Activated naive CD8-positive, alpha-beta T cell treated with anti-CD3 and anti-CD28 coated beads, Interleukin-2, amount 50 U/mL, for 24 hours (primary cell): ENCODE measurements around the gene REV3L.
A peak's percentile ranks its signal among the peaks of the same experiment; 100 is the strongest.

Experiments
- ATAC-seq: fragments of 150-1000 bp; cut with Tn5 transposase; one replicate; pipeline ENCODE4 v1.10.0; 2021
- DNase-seq: peaks from one replicate; pipeline ENCODE4 v3.0.0; 2021
- H3K27ac Mint-ChIP-seq: one replicate; pipeline ENCODE4 v1.8.0; 2021; ENCODE audit warnings: mild to moderate bottlenecking, mixed read lengths
- H3K27me3 Mint-ChIP-seq: one replicate; pipeline ENCODE4 v1.8.0; 2021; ENCODE audit warnings: mixed read lengths
- H3K36me3 Mint-ChIP-seq: one replicate; pipeline ENCODE4 v1.8.0; 2021; ENCODE audit warnings: low read depth, mixed read lengths
- H3K4me1 Mint-ChIP-seq: one replicate; pipeline ENCODE4 v1.8.0; 2021; ENCODE audit warnings: mixed read lengths
- H3K4me3 Mint-ChIP-seq: one replicate; pipeline ENCODE4 v1.8.0; 2021; ENCODE audit warnings: mild to moderate bottlenecking, moderate library complexity, mixed read lengths
- H3K9me3 Mint-ChIP-seq: one replicate; pipeline ENCODE4 v1.8.0; 2021; ENCODE audit warnings: mixed read lengths

The REV3L gene, protein sequence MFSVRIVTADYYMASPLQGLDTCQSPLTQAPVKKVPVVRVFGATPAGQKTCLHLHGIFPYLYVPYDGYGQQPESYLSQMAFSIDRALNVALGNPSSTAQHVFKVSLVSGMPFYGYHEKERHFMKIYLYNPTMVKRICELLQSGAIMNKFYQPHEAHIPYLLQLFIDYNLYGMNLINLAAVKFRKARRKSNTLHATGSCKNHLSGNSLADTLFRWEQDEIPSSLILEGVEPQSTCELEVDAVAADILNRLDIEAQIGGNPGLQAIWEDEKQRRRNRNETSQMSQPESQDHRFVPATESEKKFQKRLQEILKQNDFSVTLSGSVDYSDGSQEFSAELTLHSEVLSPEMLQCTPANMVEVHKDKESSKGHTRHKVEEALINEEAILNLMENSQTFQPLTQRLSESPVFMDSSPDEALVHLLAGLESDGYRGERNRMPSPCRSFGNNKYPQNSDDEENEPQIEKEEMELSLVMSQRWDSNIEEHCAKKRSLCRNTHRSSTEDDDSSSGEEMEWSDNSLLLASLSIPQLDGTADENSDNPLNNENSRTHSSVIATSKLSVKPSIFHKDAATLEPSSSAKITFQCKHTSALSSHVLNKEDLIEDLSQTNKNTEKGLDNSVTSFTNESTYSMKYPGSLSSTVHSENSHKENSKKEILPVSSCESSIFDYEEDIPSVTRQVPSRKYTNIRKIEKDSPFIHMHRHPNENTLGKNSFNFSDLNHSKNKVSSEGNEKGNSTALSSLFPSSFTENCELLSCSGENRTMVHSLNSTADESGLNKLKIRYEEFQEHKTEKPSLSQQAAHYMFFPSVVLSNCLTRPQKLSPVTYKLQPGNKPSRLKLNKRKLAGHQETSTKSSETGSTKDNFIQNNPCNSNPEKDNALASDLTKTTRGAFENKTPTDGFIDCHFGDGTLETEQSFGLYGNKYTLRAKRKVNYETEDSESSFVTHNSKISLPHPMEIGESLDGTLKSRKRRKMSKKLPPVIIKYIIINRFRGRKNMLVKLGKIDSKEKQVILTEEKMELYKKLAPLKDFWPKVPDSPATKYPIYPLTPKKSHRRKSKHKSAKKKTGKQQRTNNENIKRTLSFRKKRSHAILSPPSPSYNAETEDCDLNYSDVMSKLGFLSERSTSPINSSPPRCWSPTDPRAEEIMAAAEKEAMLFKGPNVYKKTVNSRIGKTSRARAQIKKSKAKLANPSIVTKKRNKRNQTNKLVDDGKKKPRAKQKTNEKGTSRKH (N-terminal part only)

DNA sequence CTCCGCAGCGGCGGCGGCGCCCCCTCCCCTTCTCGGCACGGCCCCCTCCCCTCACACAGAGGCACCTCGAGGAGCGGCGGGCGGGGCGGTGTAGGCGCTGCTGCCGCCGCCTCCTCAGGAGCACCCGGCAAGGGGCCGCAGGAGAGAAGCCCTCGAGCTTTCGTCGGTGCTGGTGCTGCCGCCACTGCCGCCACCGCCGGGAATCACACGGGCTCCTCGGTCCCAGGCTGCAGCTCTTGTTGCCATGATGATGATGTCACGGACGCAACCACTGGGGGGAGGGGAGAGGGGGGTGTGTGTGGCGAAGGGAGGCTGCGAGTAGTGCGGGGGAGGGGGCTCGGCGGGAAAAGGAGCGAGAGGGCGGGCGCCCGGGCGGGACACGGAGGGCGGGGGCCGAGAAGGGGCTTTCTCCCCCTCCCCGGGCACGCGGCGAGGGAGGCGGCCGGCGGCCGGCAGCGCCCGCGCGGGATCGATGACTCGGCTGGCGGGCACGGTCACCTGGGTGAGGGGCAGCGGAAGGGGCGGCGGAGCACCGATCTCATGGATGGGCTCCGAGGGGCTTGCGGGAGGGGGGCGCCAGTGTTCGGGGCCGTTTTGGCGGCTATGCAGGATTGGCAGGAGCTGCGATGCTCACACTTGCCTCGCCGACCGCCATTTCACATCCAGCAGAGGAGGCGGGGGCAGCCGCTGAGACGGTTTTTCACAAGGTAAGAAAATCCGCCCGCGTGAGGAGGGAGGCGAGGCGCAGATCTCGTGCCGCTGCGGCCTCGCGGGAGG, at the start of gene REV3L:
Gene REV3L (minus strand): TSS at position 260 of the 777 bp plus-strand sequence. CDS start 330 bp downstream, outside the sequence.
- peak within 1 kb of the TSS; percentile 95 for H3K4me3 Mint-ChIP-seq
- no peaks in the 10 kb centered on the region for H3K27me3 Mint-ChIP-seq
- peaks cover 13% of the 10 kb centered on the region for H3K36me3 Mint-ChIP-seq
- H3K4me1 Mint-ChIP-seq, result peaks cover 57% of the 10 kb centered on the region
- ATAC-seq, result peak; percentile 51
- no peaks in the 10 kb centered on the region for H3K9me3 Mint-ChIP-seq
- H3K27ac Mint-ChIP-seq, result peak within 1 kb of the TSS; percentile 98
- DNase-seq, result peak; percentile 89

DNA sequence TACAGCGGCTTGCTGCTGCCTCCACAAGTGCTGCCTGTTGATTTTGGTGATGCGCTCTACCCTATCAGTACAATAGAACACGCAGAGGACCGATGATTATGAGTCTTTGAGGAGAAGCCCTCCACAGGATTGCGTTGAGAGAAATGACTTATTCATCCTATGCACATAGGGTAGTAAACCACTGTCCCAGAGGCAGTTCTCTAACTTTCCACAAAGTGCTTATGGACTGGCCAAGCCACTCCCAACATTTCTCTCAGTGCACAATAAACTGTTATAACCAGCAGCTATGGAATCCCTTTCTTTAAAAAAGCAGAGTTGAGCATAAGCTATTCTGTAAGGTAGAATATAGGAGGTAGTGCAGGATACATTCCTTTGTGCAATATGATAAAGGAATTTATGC, 48.2 kb upstream of the REV3L start:
- no peak for ATAC-seq
- no peaks in the 10 kb centered on the region for H3K36me3 Mint-ChIP-seq
- no peak for DNase-seq
- H3K4me1 Mint-ChIP-seq, result peaks cover 29% of the 10 kb centered on the region
- H3K27me3 Mint-ChIP-seq, result no peaks in the 10 kb centered on the region
- no peak overlapping the region for H3K4me3 Mint-ChIP-seq
- H3K9me3 Mint-ChIP-seq, result no peaks in the 10 kb centered on the region
- H3K27ac Mint-ChIP-seq, result no peak overlapping the region

DNA sequence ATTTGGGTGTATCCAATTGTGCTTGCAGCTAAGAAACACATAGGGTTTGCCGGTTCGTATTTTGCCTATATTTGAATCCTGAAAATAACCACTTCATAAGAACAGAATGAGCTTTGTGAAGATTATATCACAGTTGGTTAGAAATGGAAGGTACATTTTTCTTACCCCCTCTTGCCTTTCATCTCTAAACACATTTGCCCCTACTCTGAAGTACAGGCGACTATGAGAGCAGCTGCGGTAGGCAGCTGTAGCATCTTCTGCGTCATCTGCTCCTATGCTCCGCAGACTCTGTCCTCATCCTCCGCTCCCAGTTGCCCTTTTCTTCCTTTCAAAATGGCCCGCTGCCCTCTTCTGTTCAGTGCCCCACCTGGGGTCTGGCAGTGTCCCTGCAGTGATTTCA, 47.6 kb upstream of the REV3L start:
- Mint-ChIP-seq H3K27me3 (no peaks in the 10 kb centered on the region), H3K4me3 (no peak overlapping the region), H3K27ac (peak overlapping the region; percentile 28), H3K36me3 (no peaks in the 10 kb centered on the region), H3K4me1 (peaks cover 29% of the 10 kb centered on the region), H3K9me3 (no peaks in the 10 kb centered on the region)
- DNase-seq (no peak), ATAC-seq (no peak)

DNA sequence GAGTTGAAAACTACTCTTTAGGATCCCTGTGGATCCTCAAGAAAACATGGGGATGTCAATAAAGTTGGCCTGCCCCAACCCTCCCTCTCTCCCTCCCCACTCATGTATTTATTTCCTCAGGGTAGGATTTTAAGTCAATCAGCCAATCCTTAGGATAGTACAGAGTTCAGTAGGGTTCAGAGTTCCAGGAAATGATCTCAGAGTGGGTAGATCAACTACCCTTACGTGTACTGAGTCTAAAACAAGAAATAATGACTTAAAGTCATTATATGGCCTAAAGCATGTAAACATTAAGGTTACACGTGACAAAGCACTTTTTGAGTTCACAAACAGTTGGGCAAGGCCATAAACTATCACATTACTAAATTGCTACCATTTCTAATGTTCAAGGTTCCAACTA, 47.2 kb upstream of the REV3L start:
- Mint-ChIP-seq H3K27me3 (no peaks in the 10 kb centered on the region), H3K4me3 (no peak overlapping the region), H3K27ac (no peak overlapping the region), H3K36me3 (no peaks in the 10 kb centered on the region), H3K9me3 (no peaks in the 10 kb centered on the region), H3K4me1 (peaks cover 29% of the 10 kb centered on the region)
- ATAC-seq (no peak), DNase-seq (no peak)

DNA sequence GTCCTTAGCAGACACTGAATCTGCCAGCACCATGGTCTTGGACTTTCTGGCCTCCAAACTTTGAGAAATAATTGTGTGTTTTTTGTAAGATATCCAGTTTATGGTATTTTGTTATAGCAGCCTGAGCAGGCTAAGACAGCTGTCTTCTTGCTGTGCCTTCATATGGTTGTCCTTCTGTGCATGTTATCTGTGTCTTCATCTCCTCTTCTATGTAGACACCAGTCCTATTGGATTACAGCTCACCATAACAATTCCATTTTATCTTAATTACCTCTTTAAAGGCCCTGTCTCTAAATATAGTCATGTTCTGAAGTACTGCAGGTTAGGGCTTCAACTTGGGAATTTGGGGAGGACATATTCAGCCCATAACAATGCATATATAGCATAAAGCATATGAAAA, 44.3 kb upstream of the REV3L start:
- Mint-ChIP-seq H3K27ac (no peak overlapping the region), H3K4me1 (peaks cover 27% of the 10 kb centered on the region), H3K27me3 (no peaks in the 10 kb centered on the region), H3K9me3 (no peaks in the 10 kb centered on the region), H3K4me3 (no peak overlapping the region), H3K36me3 (no peaks in the 10 kb centered on the region)
- ATAC-seq (no peak), DNase-seq (no peak)

DNA sequence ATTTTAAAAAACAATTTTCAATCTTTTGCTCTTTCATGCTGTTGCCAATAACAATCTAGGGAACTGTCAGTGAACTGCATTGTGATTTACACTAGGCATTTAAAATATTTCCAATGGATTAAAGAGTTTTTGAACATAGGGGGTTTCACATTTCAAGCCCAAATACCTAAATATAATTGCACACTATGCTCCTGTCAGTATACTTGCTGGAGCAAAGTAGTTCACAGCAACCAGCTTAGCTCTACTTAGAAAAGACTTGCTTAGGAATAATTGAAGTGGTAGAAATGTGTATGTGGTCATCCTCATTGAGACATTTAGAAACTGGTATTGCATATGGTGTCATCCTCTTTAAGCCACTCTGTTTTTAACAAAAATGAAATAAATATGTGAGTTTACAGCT, 41.7 kb upstream of the REV3L start:
- no peaks in the 10 kb centered on the region for H3K36me3 Mint-ChIP-seq
- ATAC-seq (peak; percentile 46), DNase-seq (no peak)
- no peaks in the 10 kb centered on the region for H3K27me3 Mint-ChIP-seq
- no peak overlapping the region for H3K27ac Mint-ChIP-seq
- no peaks in the 10 kb centered on the region for H3K9me3 Mint-ChIP-seq
- H3K4me1 Mint-ChIP-seq, result peaks cover 24% of the 10 kb centered on the region
- H3K4me3 Mint-ChIP-seq, result no peak overlapping the region

DNA sequence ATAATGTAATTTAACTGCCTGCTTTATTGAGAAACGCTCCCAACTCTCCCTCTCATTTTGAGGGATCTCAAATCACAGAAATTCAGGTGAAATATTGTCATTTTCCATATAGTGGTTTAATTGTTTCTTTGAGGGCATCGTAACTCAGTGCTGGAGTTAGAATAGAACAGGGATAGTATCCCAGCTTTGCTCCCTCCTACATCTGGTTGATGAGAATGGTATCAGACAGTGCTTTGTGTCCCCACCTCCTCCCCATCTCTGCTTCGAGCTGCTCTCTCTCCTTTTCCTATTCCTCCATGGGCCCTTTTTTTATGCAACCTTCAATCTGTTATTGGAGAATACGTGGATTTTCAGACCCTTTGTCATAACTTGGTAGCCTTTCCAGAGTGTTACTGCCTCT, 41.2 kb upstream of the REV3L start:
- Mint-ChIP-seq H3K36me3 (no peaks in the 10 kb centered on the region), H3K9me3 (no peaks in the 10 kb centered on the region), H3K27me3 (no peaks in the 10 kb centered on the region), H3K4me3 (no peak overlapping the region), H3K27ac (no peak overlapping the region), H3K4me1 (peaks cover 24% of the 10 kb centered on the region)
- ATAC-seq (no peak), DNase-seq (no peak)

DNA sequence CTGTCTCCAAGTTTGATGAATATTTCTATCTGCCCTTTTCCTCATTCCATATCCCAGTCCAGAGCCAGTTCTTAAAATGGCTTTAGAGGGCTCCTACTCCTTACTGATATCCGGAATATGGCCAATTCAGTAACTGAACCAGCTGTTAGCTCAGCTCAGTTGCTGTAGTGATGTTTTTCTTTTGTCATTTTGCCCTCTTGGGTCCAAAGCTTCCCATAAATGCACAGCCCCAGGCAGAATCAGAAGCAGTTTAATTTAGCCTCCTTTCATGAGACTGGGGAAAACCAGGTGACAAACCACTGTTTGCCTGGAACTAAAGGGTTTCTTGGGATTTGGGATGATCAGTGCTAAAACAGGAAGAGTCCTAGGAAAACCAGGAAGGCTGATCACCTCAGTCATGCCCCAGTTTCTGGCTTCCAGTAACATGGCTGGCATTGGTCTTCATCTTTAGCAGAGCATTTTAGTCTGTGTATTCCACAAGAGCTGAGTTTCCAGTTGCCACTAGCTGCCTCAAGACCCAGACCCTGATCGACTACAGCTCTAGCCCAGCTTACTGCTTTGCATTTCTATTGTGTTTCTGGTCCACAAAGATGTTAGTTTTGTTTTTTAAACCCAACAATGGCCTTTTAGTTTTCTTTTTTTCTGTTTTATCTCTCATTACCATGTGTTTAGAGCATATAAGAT, 40.6 kb upstream of the REV3L start:
- Mint-ChIP-seq H3K36me3 (no peaks in the 10 kb centered on the region), H3K4me3 (no peak overlapping the region), H3K27ac (no peak overlapping the region), H3K4me1 (peaks cover 24% of the 10 kb centered on the region), H3K27me3 (no peaks in the 10 kb centered on the region), H3K9me3 (no peaks in the 10 kb centered on the region)
- DNase-seq (no peak), ATAC-seq (no peak)

DNA sequence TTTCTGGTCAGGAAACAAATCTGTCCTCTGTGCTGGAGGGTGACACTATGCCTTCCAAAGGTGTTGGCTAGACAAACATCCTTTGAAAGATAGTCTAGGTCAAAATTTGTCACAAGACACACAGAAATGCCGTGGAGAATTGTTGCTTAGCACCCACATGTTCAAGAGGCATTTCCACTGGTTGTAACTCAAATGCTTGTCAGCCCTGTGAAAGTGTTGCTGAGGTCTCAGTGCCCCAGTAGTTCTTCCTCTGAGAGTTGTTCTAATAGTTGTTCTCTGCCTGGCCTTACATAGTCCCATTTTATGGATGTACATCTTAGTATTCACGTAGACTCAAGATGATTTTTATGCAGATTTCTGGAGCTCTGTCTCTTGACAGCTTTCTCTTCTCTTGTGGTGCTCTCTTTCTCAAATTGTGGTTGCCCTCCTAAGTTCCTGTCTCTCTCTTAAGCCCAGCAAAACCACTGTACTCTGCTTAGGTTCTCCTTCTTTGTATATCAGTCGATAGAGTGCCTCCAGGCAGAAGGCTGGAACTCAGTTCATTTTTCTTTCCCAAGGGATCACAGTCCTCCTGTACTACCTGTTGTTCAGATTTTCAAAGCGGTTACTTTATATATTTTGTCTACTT, 39.5 kb upstream of the REV3L start:
- DNase-seq (no peak), ATAC-seq (no peak)
- Mint-ChIP-seq H3K27me3 (no peaks in the 10 kb centered on the region), H3K4me1 (peaks cover 24% of the 10 kb centered on the region), H3K36me3 (no peaks in the 10 kb centered on the region), H3K4me3 (no peak overlapping the region), H3K9me3 (no peaks in the 10 kb centered on the region), H3K27ac (no peak overlapping the region)

DNA sequence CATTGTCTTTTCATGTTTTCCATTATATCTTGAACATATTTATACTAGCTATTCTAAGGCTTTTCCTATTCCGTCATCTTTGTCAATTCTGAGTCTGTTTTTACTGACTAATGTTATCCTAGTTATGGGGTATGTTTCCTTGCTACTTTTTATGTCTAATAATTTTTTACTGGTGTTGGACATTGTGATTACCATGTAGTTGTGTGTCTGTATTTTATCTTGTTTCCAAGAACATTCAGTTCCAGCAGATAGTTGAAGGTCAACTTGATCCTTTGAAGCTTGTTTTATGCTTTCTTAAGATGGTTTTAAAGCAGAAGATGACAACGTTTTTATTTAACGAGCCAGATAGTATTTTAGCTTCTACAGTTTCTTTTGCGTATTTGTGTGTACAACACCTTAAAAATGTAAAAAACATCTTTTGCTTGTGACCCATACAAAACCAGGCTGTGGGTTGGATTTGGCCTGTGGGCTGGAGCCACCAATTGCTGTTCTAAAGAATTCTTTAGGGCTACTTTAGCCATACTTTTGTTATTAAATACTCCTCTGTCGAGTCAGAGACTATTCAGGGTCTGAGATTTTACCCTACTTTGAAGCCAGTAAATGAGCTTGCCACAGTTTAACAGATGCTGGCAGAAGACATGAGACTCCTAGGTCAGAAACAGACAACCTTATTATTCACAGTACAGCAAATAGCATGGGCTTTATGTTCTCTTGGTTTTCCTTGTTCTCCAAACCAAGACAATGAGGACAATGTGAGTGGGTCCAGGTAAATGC, 38.7 kb upstream of the REV3L start:
- DNase-seq (no peak), ATAC-seq (no peak)
- Mint-ChIP-seq H3K4me3 (no peak overlapping the region), H3K9me3 (no peaks in the 10 kb centered on the region), H3K36me3 (no peaks in the 10 kb centered on the region), H3K4me1 (peaks cover 24% of the 10 kb centered on the region), H3K27me3 (no peaks in the 10 kb centered on the region), H3K27ac (no peak overlapping the region)

DNA sequence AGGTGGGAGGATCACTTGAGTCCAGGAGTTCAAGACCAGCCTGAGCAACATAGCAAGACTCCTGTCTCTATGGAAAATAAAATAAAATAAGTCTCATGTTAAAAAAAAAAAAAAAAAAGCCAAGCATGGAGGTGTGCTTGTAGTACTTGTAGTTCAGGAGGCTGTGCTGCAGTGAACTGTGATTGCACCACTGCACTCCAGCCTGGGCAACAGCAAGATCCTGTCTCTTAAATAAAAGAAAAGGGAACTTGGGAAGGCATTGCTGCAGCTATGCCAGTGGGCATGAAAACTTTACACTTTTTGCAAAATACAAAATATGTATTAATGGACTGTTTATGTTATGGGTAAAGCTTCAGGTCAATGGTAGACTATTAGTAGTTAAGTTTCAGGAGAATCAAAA, 37.5 kb upstream of the REV3L start:
- Mint-ChIP-seq H3K9me3 (no peaks in the 10 kb centered on the region), H3K36me3 (no peaks in the 10 kb centered on the region), H3K27ac (no peak overlapping the region), H3K4me1 (peaks cover 24% of the 10 kb centered on the region), H3K4me3 (no peak overlapping the region), H3K27me3 (no peaks in the 10 kb centered on the region)
- ATAC-seq (no peak), DNase-seq (no peak)

DNA sequence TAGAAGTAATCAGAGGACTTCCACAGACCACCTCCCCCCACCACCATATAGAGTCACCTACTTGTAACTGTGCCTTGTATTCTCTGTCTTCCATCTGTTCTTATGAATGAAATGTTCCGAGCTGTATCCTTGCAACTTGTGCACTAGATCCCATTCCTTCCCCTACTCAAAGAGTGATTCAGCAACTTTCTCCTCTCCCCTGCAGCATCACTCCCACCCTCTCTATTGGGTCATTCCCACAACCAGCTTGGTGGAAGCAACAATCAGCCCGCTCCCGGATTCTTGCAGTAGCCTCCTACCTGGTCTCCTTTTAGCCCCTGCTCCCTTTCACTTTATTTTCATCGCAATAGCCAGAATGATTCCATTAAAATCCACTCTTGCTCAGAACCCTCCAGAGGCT, 34.9 kb upstream of the REV3L start:
- H3K27ac Mint-ChIP-seq, result no peak overlapping the region
- no peaks in the 10 kb centered on the region for H3K9me3 Mint-ChIP-seq
- H3K27me3 Mint-ChIP-seq, result no peaks in the 10 kb centered on the region
- H3K4me3 Mint-ChIP-seq, result no peak overlapping the region
- no peaks in the 10 kb centered on the region for H3K36me3 Mint-ChIP-seq
- H3K4me1 Mint-ChIP-seq, result peaks cover 12% of the 10 kb centered on the region
- no peak for ATAC-seq
- DNase-seq, result no peak

DNA sequence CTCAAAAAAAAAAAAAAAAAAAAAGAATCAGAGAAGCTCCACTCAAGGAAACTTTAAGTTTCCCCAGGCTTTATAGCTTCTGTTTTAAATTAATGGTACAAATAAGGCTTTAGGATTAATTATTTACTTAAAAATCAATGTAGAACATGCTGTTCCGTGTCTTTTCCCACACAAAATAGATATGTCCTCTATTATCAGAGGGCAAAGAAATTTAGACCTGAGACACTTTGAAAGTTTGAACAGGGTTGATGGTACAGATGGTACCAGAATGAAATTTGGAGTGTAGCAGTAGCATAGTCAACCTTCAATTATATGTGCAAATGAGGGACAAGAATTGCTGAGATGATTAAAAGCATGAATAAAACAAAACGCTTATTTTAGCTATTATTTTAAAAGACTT, 32.2 kb upstream of the REV3L start:
- no peaks in the 10 kb centered on the region for H3K27me3 Mint-ChIP-seq
- no peak overlapping the region for H3K4me3 Mint-ChIP-seq
- H3K27ac Mint-ChIP-seq, result no peak overlapping the region
- H3K4me1 Mint-ChIP-seq, result no peaks in the 10 kb centered on the region
- no peaks in the 10 kb centered on the region for H3K36me3 Mint-ChIP-seq
- H3K9me3 Mint-ChIP-seq, result no peaks in the 10 kb centered on the region
- ATAC-seq, result no peak
- DNase-seq, result no peak
